Right forelimb (tissue), 1 donor: Measurements from ENCODE around the gene AHSA1.

Experiments used
- DNase-seq: peaks from one replicate; pipeline ENCODE4 v3.0.0-alpha.2; 2018

Gene AHSA1

DNA sequence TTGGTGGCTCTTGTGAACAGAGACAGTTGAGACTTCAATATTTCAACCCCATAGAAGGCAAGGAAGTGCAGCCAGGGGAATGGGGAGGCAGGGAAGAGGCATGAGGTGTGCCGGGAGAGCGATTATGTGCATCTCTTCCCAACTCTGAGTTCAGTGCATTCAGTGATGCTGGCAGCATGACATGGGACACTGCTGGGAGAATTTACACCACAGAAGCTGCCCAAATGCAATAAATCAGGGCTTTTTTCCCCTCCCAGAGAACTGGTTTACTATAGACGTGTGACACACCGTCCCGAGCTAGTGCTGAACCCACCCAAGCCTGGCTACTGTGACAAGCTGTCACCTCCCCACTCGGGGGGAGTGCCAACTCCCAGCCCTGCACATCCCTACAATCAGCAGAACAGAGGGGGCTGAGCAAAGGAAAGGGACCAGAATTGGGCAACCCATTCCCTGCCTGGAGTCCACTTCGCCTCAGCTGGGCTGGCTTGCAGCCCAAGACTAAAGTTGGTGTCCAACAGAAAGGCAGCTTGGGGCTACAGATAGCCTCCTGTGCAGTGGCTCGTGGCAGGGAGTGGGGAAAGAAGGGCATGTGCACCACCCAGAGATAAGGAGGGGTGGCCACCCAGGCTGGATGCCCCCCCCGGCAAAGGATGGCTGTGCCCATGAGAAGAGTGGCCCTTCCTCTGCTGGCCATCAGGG, 16.7 kb downstream of the AHSA1 start:
- DNase-seq: no peak

DNA sequence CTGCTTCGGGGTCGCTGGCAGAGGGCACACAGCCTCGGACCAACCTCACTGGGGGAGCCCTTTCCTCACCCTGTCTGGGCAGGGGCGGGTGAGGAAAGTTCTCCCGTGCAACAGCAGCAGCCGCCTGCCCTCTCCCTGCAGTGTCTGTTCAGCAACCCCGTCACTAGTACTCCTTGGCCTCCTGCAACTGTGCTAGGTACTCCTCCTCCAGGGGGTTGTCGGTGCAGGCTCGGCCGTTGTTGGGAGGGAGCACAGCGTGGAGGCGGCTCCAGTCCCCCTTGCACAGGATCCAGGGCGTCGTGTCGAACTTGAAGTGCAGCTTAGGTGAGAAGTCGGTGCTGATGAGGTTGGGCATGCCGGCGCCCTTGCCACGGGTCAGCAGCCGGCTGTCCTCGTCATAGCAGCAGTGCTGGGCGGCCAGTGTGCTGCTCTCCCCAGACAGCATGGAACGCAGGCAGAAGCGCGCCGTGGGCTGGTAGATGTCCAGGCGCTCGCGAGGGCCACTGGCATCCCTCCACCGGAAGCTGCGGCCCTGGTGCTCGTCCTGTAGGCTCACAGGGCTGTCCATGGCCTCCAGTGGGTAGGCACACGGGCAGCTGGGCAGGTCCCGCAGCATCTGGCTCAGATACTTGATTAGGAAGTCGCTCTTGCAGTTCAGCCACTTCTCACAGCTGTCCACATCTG, 17.7 kb downstream of the AHSA1 start:
- no peak for DNase-seq

DNA sequence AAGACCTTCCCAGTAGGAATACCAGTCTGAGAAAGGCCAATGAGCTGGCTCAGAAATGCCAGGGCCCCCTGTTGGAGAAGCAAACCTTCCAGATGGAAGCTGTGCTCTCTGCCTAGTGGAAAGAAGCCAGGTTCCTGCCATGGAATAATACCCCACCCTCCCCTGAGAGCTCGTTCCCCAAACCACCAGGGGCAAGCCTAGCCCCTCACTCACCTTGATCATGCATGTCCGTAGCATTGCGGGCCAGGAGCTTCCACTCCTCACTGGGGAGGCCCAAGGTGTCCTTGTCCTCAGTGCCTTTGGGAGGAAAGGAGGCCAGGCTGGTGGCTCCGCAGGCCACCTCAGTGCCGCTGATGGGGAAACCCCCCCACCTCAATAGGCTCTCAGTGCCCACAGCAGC, 20.1 kb downstream of the AHSA1 start:
- no peak for DNase-seq

DNA sequence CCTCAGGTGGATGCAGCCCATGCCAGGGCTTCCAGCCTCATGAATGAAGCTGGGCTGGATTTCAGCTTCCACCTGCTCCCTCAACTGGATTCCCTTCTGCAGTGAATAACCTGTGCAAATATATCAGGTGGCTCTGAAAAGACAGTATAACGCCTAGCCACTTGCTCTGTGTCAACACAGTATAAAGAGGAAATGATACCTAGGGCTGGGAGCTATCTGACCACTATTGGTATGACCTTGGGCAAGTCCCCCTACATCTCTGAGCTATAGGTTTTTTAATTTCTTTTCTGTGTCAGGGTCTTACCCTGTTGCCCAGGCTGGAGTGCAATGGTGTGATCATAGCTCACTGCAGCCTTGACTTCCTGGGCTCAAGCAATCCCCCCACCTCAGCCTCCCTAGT, 20.9 kb downstream of the AHSA1 start:
- DNase-seq: no peak

DNA sequence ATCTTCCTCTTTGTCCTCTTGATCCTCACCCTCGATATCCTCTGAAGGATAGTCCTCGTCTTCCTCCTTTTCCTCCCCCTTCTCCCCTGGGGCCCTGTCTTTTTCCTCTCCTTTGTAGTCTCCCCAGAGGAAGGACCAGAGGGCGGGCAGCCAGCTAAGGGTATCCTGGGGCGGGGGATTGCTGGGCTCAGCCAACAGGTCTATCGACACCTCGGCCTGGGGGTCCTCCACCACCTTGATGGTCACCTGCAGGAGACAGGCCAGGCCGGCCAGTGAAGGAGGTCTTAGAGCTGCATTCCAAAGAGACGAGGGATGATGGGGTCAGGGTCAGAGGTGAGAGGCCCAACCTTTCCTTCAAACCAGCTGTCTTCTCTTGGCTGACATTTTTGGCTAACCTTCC, 24.5 kb downstream of the AHSA1 start:
- no peak for DNase-seq

DNA sequence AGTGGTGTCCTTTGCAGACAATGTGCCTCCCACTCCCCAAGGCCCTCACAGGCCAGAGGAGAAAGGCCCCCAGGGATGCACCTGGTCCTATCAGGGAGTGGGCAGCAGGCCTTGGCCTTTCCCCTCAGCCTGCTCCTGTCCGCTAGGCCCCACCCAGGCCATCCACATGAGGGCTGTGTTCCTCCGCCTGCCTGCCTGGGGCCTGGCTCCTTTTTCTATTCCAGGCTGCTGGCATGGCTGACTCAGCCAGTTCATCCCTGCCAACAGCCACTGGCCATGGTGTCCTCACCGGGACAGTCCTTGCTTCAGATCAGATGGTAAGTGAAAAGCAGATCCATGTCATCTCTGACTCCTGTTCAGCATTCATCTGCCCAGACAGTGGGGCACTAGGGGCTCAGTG, 27.4 kb downstream of the AHSA1 start:
- no peak for DNase-seq

DNA sequence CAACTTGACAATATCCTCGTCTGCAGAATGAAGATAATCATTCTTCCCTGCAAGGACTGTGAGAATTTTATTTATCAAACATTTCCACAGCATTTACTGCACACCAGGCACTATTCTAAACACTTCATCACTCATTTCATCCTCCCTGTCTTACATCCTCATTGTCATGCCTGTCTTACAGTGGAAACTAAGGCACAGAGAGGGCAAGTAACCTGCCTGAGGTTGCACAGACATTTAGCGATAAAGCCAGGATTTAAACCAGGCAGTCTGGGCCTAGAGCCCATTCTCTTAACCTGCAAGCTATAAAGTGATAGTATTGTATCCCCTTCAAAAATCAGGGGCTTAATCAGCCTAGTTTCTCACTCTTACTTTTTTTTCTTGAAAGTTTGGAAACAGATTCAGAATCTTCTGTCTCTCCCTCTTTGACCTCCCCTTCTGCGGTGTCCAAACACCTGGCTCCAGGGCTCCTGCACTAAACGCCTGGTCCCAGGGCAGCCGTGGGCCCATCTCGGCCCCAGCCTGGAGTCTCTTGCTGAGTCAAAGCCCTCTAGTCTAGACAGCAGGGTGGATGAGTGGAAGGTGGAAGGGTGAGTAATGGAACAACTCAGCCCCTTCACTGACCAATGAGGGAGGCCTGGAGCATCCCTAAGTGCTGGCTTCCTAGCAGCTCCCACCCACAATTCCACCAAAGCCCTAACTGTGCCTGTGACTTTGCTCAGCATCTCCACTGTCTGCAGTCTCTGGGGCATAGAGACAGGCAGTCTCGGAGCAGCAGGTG, 28.2 kb downstream of the AHSA1 start:
- no peak for DNase-seq

DNA sequence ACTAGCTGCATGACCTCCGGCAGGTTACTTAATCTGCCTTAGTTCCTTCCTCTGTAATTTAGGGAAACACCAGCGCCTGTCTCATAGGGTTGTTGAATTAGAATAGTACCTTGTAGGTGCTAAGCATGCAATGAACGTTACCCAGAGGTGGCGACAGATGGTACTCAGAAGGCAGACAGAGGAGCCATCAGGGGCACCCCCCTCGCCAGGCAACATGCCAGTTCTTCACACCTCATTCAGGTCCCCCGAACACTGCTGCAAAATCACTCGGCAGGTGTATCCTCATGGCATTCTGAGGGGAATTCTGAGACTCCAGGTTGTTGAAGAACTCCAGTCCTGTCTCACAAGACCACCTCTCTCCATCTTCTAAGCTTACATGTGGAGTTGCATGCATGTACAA, 30.7 kb downstream of the AHSA1 start:
- no peak for DNase-seq

DNA sequence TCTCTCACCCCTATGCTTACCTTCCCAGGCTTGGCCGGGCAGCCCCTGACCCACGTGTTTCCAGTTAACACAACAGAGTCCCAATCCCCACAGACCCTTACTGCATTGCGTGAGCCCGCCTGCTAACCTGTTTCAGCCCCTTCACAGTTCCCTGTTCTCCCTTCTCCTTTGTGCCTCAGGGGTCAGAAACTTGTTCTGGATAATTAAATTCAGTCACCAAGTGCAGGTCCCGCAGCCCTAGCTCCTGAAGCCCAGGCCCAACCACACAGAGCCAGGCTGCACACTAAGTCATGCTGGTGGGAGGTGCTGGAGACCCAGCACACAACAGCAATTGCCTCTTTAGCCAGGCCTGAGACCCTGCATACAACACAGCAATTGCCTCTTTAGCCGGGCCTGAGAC, 31.1 kb downstream of the AHSA1 start:
- DNase-seq: no peak

DNA sequence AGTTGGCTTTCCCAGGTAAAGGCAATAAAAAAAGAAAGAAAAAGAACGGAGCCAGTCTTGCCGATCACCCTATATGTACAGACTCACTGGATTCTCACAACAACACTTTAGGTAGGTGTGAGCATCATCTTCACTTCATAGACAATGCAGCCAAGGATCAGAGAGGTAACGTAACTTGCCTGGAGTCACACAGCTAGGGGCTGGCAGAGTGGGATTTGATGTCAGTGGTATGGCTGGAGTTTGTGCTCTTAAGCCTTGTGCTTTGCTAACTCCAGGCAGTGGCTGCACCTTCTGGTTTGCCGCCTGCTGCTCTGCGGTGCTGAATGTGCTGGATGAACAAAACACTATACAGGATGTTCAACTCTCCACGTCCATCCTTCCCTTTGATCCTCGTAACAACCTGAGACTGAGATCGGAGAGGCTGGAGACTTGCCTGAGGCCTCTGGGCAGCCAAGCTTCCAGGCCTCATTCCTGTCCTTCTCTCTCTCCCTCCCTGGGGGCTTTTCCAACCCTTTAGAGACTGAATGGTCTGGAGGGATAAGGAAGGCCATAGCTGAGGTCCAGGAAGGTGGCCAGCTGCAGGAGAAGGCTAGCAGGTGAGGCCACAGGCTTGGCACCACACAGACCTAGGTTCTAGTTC, 32.6 kb downstream of the AHSA1 start:
- DNase-seq: no peak

DNA sequence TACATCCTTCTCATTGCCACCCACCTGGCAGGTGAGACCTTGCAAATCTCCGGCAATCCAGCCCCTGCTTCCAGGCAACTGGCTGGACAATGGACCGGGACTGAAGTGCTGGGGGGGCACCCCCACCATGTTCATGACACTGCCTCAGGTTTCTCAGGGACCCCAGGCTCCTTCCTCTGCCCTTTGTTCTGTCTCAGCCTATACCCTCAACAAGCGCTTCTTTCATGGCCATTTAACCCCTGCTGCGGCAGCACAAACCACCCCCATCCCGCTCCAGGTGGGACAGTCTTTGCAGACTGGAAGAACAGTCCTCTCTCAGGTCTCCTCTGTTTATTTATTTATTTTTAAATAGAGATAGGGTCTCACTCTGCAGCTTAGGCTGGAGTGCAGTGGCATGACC, 33.2 kb downstream of the AHSA1 start:
- DNase-seq: no peak

DNA sequence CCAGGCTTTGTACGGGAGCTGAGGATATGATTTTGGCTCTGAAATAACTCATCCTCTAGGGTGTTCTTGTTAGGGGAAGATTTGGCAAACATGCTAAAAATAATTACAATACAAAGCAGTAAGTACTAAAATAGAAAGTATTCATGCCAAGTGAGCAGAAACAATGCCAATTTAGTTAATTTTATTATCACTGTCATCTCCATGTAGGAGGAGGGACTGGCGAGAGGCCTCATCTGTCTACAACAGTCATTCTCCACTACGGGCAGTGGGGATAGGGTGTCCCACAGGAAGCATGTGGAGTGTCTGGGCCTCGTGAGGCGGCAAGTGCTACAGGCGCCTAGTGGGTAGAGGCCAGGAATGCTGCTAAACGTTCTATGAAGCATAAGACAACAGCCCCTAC, 37.4 kb downstream of the AHSA1 start:
- no peak for DNase-seq

DNA sequence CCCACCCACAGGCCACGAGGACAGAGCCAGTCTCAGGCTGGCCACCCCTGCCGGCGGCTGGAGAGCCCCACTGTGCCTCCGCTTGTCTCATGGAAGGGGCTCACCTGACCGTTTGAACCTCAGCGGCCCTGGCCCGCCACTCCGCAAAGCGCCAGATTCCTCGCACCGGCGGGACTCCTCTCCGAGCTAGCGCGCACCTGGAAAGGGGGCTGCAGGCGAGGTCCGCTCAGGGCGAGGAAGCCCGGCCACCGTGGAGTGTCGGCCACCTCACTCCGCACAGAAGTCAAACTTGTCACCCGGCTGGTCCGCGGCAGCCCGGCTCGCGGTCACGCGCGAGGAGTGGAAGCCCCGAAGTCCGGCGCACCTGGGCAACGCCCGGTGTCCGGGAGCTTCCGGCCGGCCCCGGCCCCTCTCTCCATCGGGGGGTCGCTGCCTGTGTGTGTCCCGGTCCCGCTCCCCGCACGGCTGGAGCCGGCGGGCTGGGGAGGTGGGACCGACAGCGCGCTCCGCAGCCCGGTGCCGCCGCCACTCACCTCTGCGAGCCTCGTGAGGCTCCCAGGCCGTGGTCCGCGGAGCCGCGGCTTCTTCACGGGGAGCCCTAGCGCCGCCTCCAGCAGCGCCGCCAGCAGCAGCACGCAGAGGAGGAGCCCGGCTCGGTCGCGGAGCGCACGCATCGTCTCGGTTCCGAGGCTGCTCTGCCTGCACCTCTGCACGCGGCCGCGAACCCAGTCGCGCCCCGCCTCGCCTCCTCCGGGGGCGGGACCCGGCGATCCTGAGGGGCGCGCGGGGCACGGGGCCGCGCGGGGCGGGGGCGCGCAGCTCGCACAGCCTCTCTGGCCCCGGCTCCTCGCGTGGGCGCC, 40.5 kb downstream of the AHSA1 start, which contains the start of gene ISM2:
ISM2 (minus strand) TSS at position 697 of the 860 bp plus-strand sequence; CDS start at position 674, 23 bp downstream.
- DNase-seq: peak; percentile 60

DNA sequence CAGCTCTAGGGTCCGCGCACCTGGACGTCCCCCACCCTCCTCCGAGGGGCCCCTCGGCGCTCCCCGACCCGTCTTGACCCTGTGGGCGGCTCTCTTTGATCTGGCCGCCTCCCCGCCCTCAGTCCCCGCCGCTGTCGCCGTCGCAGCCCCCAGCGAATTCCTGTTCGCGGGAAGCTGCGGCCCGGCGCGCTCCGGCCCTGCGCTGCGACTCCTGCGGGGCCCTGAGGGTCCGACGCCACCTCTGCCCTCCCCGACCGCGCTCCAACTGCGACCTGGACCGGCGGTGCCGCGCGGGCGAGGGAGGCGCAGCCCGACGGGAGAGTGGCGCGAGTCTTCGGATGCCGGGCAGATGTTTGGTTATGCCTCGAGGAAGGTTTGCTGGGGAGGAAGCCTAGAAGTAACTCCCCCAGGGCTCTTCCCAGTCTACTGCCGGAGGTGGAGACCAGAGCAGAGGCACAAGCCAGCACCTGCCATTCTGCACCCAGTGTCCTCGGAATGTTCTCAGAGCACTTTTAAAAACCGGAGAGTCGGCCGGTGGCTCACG, 41.2 kb downstream of the AHSA1 start:
- no peak for DNase-seq

DNA sequence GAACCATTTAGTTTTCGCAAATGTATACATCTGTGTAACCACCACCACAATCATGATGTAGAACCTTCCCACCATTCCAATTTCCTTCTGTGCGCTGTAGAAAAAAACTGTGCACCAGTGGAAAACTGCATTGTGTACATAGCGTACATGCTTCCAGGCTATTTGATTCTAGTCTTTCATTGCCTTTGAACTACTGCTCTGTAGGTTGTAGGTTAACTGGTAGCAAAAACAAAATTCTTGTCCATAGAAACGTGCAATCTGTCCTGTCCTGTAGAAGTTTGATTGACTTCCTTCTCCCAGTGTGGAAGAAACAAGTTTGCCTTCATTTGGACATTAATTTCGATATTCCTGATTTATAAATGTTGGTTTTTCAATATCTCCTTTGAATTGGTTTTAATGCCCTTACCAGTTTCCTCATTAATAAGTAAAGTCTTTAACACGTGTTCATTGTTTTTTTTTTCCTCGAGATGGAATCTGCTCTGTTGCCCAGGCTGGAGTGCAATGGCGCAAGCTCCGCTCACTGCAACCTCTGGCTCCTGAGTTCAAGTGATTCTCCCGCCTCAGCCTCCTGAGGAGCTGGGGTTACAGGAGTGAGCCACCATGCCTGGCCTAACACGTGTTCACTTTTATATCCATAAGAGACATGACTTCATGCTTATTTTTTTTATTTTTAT, 44.4 kb downstream of the AHSA1 start:
- DNase-seq: no peak

DNA sequence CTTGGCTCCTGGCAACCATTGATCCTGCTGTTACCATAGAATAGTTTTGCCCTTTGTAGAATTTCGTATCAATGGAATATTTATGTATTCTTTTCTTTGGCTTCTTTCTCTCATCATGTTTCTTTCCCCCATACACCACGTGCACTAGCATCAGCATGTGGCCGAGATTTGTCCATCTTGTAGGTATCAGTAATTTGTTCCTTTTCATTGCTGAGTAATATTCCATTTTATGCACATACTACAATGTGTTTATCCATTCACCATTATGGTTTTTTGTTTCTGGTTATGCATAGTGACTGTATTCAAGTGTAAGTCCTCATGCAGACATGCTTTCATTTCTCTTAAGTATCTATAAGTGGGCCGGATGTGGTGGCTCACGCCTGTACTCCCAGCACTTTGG, 45.2 kb downstream of the AHSA1 start:
- no peak for DNase-seq

DNA sequence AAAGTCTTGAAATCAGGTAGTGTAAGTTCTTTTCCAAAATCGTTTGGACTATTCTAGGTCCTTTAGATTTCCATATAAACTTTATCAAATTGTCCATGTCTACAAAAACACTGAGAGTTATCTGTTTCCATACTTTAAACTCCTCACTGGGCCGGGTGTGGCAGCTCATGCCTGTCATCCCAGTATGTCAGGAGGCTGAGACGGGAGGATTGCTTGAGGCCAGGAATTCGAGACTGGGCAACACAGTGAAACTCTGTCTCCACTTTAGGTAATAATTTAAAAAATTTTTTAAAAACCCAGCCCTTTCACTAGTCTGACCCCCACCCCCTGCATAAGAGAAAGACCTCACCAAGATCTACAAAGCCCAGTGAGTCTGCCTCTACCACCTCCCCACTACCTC, 47.1 kb downstream of the AHSA1 start:
- DNase-seq: no peak

DNA sequence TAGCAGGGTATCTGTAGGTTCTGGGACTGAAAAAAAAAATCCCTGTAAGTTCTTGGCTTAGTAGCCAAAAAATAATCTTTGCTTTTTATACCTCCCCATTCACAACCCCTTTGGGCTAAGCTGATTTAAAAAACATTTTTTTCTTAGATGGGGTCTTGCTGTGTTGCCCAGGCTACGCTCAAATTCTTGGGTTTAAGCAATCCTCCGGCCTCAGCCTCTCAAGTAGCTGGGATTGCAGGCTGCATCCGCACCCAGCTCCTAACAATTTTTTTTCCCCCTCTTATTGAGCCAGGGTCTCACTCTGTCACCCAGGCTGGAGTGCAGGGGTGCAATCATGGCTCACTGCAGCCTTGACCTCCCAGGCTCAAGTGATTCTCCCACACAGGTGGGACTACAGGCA, 49.9 kb downstream of the AHSA1 start:
- no peak for DNase-seq

DNA sequence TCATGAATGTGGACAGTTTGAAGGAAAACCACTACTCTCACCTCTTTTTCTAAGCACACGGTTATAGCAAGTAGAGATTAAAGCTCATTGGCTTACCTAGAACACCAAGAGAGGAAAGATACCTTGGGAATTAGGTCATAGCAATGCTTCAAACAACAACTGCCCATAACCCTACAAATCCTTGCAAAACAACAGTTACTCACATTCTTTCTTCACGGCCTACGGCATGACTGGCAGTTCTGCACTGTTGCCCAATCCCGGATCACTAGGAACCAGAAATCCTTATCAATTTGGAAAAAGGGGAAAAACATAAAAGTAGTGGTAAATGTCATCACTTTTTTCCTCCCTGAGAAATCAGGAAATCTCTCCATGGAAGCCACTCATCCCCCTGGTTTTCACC, 50.4 kb downstream of the AHSA1 start:
- no peak for DNase-seq

DNA sequence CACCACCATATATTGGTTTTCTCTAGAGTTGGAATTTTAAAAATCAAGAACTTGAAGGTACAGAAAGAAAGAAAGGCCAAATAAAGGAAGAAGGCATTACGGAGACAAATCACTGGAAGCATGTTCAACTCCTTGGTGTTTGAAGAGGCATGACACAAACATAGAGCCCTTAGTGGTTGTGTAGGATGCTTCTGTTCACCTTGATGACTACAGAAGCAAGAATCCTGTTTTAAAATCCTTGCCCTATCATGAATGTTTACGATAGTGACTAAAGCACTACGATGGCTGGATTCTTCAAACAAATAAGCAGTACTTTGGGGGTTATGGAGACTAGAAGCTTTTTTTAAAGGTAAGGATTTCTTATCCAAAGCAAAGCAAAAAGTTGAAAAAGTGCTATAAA, 51.0 kb downstream of the AHSA1 start:
- no peak for DNase-seq

DNA sequence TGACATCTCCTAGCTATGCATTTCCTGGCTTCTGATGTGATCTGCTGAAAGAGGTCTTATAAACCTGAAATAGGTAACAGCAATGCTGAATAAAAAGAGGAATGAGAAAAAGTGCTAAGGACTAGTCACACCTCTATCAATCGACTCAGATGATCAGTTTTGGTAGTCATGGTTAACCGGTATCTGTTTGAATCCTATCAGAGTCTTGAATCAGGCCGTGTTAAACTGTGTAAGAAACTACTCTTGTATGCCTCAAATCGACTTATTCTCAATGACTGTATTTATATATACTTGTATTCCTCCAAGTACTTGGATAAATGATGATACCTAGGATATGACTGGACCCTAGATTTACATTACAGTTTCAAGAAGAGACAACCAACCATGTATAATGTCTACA, 51.5 kb downstream of the AHSA1 start:
- no peak for DNase-seq
